Prostate gland (tissue), 1 donor: Measurements from ENCODE around the gene SEPTIN8.

ENCODE experiments used
- POLR2A ChIP-seq: fragments of 450-650 bp; IDR thresholded peaks from one replicate; pipeline ENCODE4 v1.6.1; 2016; ENCODE audit warnings: antibody characterized with exemption, mild to moderate bottlenecking
- POLR2AphosphoS5 ChIP-seq: sonication (generic); formaldehyde crosslinking; IDR thresholded peaks from one replicate; pipeline ENCODE4 v1.6.1; 2017; ENCODE audit warnings: antibody characterized with exemption

- no peak for TF ChIP-seq POLR2AphosphoS5
- TF ChIP-seq POLR2A = no peak
Observed at GRCh38 chr5:132729896-132730295, 47.1 kb downstream of the SEPTIN8 start.
